ENCODE results near the gene ZKSCAN1.

DNA sequence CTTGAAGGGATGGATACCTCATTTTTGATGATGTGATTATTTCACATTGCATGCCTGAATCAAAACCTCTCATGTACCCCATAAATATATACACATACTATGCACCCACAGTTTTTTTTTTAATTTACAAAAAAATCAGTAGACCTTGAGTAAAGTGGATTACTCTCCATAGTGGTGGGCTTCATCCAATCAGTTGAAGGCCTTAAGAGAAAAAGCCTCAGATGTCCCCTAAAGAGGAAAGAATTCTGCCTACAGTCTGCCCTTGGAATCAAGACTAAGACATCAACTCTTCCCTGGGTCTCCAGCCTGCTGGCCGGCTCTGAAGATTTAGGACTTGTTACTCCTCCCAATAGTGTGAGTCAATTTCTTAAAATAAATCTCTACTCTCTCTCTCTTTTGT lies 40.7 kb upstream of the ZKSCAN1 start:
- TF ChIP-seq, protein P1, sequence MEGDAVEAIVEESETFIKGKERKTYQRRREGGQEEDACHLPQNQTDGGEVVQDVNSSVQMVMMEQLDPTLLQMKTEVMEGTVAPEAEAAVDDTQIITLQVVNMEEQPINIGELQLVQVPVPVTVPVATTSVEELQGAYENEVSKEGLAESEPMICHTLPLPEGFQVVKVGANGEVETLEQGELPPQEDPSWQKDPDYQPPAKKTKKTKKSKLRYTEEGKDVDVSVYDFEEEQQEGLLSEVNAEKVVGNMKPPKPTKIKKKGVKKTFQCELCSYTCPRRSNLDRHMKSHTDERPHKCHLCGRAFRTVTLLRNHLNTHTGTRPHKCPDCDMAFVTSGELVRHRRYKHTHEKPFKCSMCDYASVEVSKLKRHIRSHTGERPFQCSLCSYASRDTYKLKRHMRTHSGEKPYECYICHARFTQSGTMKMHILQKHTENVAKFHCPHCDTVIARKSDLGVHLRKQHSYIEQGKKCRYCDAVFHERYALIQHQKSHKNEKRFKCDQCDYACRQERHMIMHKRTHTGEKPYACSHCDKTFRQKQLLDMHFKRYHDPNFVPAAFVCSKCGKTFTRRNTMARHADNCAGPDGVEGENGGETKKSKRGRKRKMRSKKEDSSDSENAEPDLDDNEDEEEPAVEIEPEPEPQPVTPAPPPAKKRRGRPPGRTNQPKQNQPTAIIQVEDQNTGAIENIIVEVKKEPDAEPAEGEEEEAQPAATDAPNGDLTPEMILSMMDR (IDR thresholded peaks at IDR 0.05) = no peak
- no peak for TF ChIP-seq POLR2A (IDR thresholded peaks at IDR 0.05)

Data from right lobe of liver (tissue), 4 donors.